ENCODE measurements around the gene MICALL2.

Gene MICALL2

GRCh38 chr7:1439373-1440363 lies 19.6 kb downstream of the MICALL2 start:
- Histone ChIP-seq H3K4me3 (ENCODE audit: low read length in 2 of 2) (no peak overlapping the region), H3K9me3 (ENCODE audit: control insufficient read depth in 2 of 2, low read length in 2 of 2) (no peaks in the 10 kb centered on the region), H3K4me1 (ENCODE audit: control insufficient read depth, insufficient read depth, low read length) (no peaks in the 10 kb centered on the region), H3K36me3 (ENCODE audit: control insufficient read depth in 2 of 2, insufficient read depth in 2 of 2, low read length in 2 of 2) (no peaks in the 10 kb centered on the region), H3K27ac (ENCODE audit: low read length) (no peak overlapping the region), H3K9ac (ENCODE audit: low read length in 2 of 2) (no peak overlapping the region), H3K27me3 (ENCODE audit: control insufficient read depth in 1 of 2, insufficient read depth in 2 of 2, low read length in 2 of 2) (no peaks in the 10 kb centered on the region)

- Histone ChIP-seq H3K4me1 (ENCODE audit: control insufficient read depth, insufficient read depth, low read length) (no peaks in the 10 kb centered on the region), H3K4me3 (ENCODE audit: low read length in 2 of 2) (no peak overlapping the region), H3K9me3 (ENCODE audit: control insufficient read depth in 2 of 2, low read length in 2 of 2) (no peaks in the 10 kb centered on the region), H3K27ac (ENCODE audit: low read length) (no peak overlapping the region), H3K9ac (ENCODE audit: low read length in 2 of 2) (no peak overlapping the region), H3K27me3 (ENCODE audit: control insufficient read depth in 1 of 2, insufficient read depth in 2 of 2, low read length in 2 of 2) (no peaks in the 10 kb centered on the region), H3K36me3 (ENCODE audit: control insufficient read depth in 2 of 2, insufficient read depth in 2 of 2, low read length in 2 of 2) (no peaks in the 10 kb centered on the region)
These were observed 20.4 kb downstream of the MICALL2 start for GRCh38 chr7:1438821-1439220.

GRCh38 chr7:1438208-1438607 lies 21.1 kb downstream of the MICALL2 start:
- H3K4me1 ChIP-seq (ENCODE audit: control insufficient read depth, insufficient read depth, low read length): no peaks in the 10 kb centered on the region
- no peak overlapping the region for H3K9ac ChIP-seq (ENCODE audit: low read length in 2 of 2)
- no peak overlapping the region for H3K27ac ChIP-seq (ENCODE audit: low read length)
- no peaks in the 10 kb centered on the region for H3K36me3 ChIP-seq (ENCODE audit: control insufficient read depth in 2 of 2, insufficient read depth in 2 of 2, low read length in 2 of 2)
- H3K4me3 ChIP-seq (ENCODE audit: low read length in 2 of 2): no peak overlapping the region
- H3K27me3 ChIP-seq (ENCODE audit: control insufficient read depth in 1 of 2, insufficient read depth in 2 of 2, low read length in 2 of 2): no peaks in the 10 kb centered on the region
- no peaks in the 10 kb centered on the region for H3K9me3 ChIP-seq (ENCODE audit: control insufficient read depth in 2 of 2, low read length in 2 of 2)

GRCh38 chr7:1437155-1437880 lies 22.0 kb downstream of the MICALL2 start:
- no peaks in the 10 kb centered on the region for H3K9me3 ChIP-seq (ENCODE audit: control insufficient read depth in 2 of 2, low read length in 2 of 2)
- no peaks in the 10 kb centered on the region for H3K36me3 ChIP-seq (ENCODE audit: control insufficient read depth in 2 of 2, insufficient read depth in 2 of 2, low read length in 2 of 2)

GRCh38 chr7:1436608-1437007 lies 22.7 kb downstream of the MICALL2 start:
- H3K4me3 ChIP-seq (ENCODE audit: low read length in 2 of 2): no peak overlapping the region
- H3K27me3 ChIP-seq (ENCODE audit: control insufficient read depth in 1 of 2, insufficient read depth in 2 of 2, low read length in 2 of 2): peaks cover 5 to 11% of the 10 kb centered on the region in 2 donors
- H3K4me1 ChIP-seq (ENCODE audit: control insufficient read depth, insufficient read depth, low read length): peaks cover 8% of the 10 kb centered on the region
- no peaks in the 10 kb centered on the region for H3K36me3 ChIP-seq (ENCODE audit: control insufficient read depth in 2 of 2, insufficient read depth in 2 of 2, low read length in 2 of 2)
- H3K27ac ChIP-seq (ENCODE audit: low read length): no peak overlapping the region
- H3K9me3 ChIP-seq (ENCODE audit: control insufficient read depth in 2 of 2, low read length in 2 of 2): no peaks in the 10 kb centered on the region
- no peak overlapping the region for H3K9ac ChIP-seq (ENCODE audit: low read length in 2 of 2)

More at GRCh38 chr7:1437155-1437880, 22.0 kb downstream of the MICALL2 start:
- Histone ChIP-seq H3K4me3 (ENCODE audit: low read length in 2 of 2) (no peak overlapping the region), H3K27me3 (ENCODE audit: control insufficient read depth in 1 of 2, insufficient read depth in 2 of 2, low read length in 2 of 2) (peaks cover 2 to 6% of the 10 kb centered on the region in 2 donors), H3K9ac (ENCODE audit: low read length in 2 of 2) (no peak overlapping the region), H3K27ac (ENCODE audit: low read length) (no peak overlapping the region), H3K4me1 (ENCODE audit: control insufficient read depth, insufficient read depth, low read length) (peaks cover 4% of the 10 kb centered on the region)

GRCh38 chr7:1434891-1435670 lies 24.2 kb downstream of the MICALL2 start:
- Histone ChIP-seq H3K36me3 (ENCODE audit: control insufficient read depth in 2 of 2, insufficient read depth in 2 of 2, low read length in 2 of 2) (no peaks in the 10 kb centered on the region), H3K4me3 (ENCODE audit: low read length in 2 of 2) (no peak overlapping the region), H3K27me3 (ENCODE audit: control insufficient read depth in 1 of 2, insufficient read depth in 2 of 2, low read length in 2 of 2) (peaks cover 10 to 23% of the 10 kb centered on the region in 2 donors)

GRCh38 chr7:1434165-1434718 lies 25.0 kb downstream of the MICALL2 start:
- no peak overlapping the region for H3K27ac ChIP-seq (ENCODE audit: low read length)
- H3K36me3 ChIP-seq (ENCODE audit: control insufficient read depth in 2 of 2, insufficient read depth in 2 of 2, low read length in 2 of 2): no peaks in the 10 kb centered on the region
- H3K9me3 ChIP-seq (ENCODE audit: control insufficient read depth in 2 of 2, low read length in 2 of 2): no peaks in the 10 kb centered on the region
- no peak overlapping the region for H3K9ac ChIP-seq (ENCODE audit: low read length in 2 of 2)
- H3K27me3 ChIP-seq (ENCODE audit: control insufficient read depth in 1 of 2, insufficient read depth in 2 of 2, low read length in 2 of 2): peaks cover 12 to 29% of the 10 kb centered on the region in 2 donors
- H3K4me1 ChIP-seq (ENCODE audit: control insufficient read depth, insufficient read depth, low read length): peaks cover 8% of the 10 kb centered on the region
- H3K4me3 ChIP-seq (ENCODE audit: low read length in 2 of 2): no peak overlapping the region

More at GRCh38 chr7:1434891-1435670, 24.2 kb downstream of the MICALL2 start:
- H3K9ac ChIP-seq (ENCODE audit: low read length in 2 of 2): no peak overlapping the region
- H3K4me1 ChIP-seq (ENCODE audit: control insufficient read depth, insufficient read depth, low read length): peaks cover 8% of the 10 kb centered on the region
- H3K9me3 ChIP-seq (ENCODE audit: control insufficient read depth in 2 of 2, low read length in 2 of 2): no peaks in the 10 kb centered on the region
- H3K27ac ChIP-seq (ENCODE audit: low read length): no peak overlapping the region

GRCh38 chr7:1433128-1433920 lies 25.9 kb downstream of the MICALL2 start:
- Histone ChIP-seq H3K27me3 (ENCODE audit: control insufficient read depth in 1 of 2, insufficient read depth in 2 of 2, low read length in 2 of 2) (peaks cover 12 to 29% of the 10 kb centered on the region in 2 donors), H3K9ac (ENCODE audit: low read length in 2 of 2) (no peak overlapping the region), H3K36me3 (ENCODE audit: control insufficient read depth in 2 of 2, insufficient read depth in 2 of 2, low read length in 2 of 2) (no peaks in the 10 kb centered on the region), H3K9me3 (ENCODE audit: control insufficient read depth in 2 of 2, low read length in 2 of 2) (no peaks in the 10 kb centered on the region), H3K27ac (ENCODE audit: low read length) (no peak overlapping the region), H3K4me3 (ENCODE audit: low read length in 2 of 2) (no peak overlapping the region), H3K4me1 (ENCODE audit: control insufficient read depth, insufficient read depth, low read length) (peaks cover 8% of the 10 kb centered on the region)

- Histone ChIP-seq H3K4me3 (ENCODE audit: low read length in 2 of 2) (no peak overlapping the region), H3K4me1 (ENCODE audit: control insufficient read depth, insufficient read depth, low read length) (peaks cover 8% of the 10 kb centered on the region), H3K9me3 (ENCODE audit: control insufficient read depth in 2 of 2, low read length in 2 of 2) (no peaks in the 10 kb centered on the region), H3K27me3 (ENCODE audit: control insufficient read depth in 1 of 2, insufficient read depth in 2 of 2, low read length in 2 of 2) (peaks cover 12 to 29% of the 10 kb centered on the region in 2 donors), H3K9ac (ENCODE audit: low read length in 2 of 2) (no peak overlapping the region), H3K36me3 (ENCODE audit: control insufficient read depth in 2 of 2, insufficient read depth in 2 of 2, low read length in 2 of 2) (no peaks in the 10 kb centered on the region), H3K27ac (ENCODE audit: low read length) (no peak overlapping the region)
These were observed 26.7 kb downstream of the MICALL2 start for GRCh38 chr7:1432411-1433082.

All from stomach smooth muscle (tissue), 2 donors.